SK-N-MC (cell line): ENCODE results near the gene SLC6A6.

ENCODE experiments used
- EZH2 ChIP-seq: fragments of 200-600 bp; sonication (generic); IDR thresholded peaks from one replicate; pipeline ENCODE4 v1.6.1; 2017; ENCODE audit warnings: antibody characterized with exemption
- FOXP2 ChIP-seq: optimal IDR thresholded peaks from 2 replicates; pipeline ENCODE3; 2011; ENCODE audit warnings: mild to moderate bottlenecking, moderate library complexity; ENCODE audit not compliant: insufficient read depth; ENCODE audit errors: extremely low read length, control extremely low read depth
- POLR2AphosphoS5 ChIP-seq: IDR thresholded peaks from 2 replicates; pipeline ENCODE4 v1.6.1; 2012; ENCODE audit warnings: mild to moderate bottlenecking, low read depth, low read length, borderline replicate concordance

GRCh38 chr3:14403619-14404155 is 1.3 kb downstream of the SLC6A6 start:
- TF ChIP-seq EZH2 = no peak
- no peak for TF ChIP-seq POLR2AphosphoS5
- no peak for TF ChIP-seq FOXP2
